ENCODE measurements around the gene METRN.

DNA sequence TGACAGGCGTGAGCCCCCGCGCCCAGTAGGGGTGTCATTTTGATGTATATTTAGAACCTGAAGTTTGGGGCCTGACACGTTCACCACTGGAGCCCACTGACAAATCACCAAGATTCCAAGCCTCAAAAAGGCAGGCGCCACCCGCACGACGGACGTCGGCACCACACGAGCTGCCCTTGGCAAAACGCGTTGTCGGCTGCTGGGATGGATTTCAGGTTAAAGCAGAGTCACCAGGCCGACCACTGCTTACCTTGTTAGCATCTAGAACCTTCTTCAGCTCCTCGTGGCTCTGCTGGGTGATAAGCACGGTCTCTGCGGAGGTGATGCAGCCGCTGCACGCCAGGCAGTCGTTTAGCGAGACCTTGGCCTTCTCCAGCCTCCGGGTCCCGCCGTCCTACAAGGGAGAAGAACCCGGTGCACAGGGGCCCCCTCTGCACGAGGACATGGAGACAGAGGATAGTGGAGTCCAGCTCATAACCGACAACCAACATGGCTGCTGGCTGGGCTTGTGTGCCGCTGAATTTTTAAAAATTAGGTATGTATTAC lies 22.1 kb downstream of the METRN start:
- TF ChIP-seq TAF1 (IDR thresholded peaks at IDR 0.05; ENCODE audit: borderline replicate concordance, insufficient read depth, low read length) (no peak), POLR2AphosphoS5 (IDR thresholded peaks at IDR 0.05; ENCODE audit: low read depth, low read length) (no peak), SIN3A (IDR thresholded peaks at IDR 0.05; ENCODE audit: borderline replicate concordance, insufficient read depth, low read length) (no peak), FOXP2 (optimal IDR thresholded peaks at IDR 0.05; ENCODE audit: borderline replicate concordance, extremely low read depth, extremely low read length, insufficient read depth) (no peak)
- TF ChIP-seq, protein P1, sequence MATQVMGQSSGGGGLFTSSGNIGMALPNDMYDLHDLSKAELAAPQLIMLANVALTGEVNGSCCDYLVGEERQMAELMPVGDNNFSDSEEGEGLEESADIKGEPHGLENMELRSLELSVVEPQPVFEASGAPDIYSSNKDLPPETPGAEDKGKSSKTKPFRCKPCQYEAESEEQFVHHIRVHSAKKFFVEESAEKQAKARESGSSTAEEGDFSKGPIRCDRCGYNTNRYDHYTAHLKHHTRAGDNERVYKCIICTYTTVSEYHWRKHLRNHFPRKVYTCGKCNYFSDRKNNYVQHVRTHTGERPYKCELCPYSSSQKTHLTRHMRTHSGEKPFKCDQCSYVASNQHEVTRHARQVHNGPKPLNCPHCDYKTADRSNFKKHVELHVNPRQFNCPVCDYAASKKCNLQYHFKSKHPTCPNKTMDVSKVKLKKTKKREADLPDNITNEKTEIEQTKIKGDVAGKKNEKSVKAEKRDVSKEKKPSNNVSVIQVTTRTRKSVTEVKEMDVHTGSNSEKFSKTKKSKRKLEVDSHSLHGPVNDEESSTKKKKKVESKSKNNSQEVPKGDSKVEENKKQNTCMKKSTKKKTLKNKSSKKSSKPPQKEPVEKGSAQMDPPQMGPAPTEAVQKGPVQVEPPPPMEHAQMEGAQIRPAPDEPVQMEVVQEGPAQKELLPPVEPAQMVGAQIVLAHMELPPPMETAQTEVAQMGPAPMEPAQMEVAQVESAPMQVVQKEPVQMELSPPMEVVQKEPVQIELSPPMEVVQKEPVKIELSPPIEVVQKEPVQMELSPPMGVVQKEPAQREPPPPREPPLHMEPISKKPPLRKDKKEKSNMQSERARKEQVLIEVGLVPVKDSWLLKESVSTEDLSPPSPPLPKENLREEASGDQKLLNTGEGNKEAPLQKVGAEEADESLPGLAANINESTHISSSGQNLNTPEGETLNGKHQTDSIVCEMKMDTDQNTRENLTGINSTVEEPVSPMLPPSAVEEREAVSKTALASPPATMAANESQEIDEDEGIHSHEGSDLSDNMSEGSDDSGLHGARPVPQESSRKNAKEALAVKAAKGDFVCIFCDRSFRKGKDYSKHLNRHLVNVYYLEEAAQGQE (IDR thresholded peaks at IDR 0.05; ENCODE audit: insufficient read depth in 1 of 2, low read depth in 2 of 2, low read length in 2 of 2): no peak
